Measurements from ENCODE around the gene NOL7.

Gene NOL7

DNA sequence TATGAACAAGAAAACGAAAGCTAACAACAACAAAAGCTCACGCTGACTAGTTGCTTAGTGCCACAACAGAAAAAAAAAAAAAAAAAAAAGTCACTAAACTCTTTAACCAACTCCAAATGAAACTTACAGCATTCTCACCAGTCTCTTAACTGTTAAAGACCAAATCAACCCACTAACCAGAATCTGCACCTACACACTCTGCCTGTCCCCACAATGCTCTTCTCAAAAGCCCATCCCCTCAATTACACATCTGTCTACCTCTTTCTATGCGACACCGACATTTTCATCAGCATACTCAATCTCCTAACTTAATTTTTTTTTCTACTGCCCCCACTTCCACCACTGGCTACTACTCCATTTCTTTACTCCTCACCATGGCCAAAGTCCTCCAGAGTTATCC, 34.3 kb downstream of the NOL7 start:
- no peak for DNase-seq (ENCODE audit: low read depth in 1 of 2, low spot score in 1 of 2)

DNA sequence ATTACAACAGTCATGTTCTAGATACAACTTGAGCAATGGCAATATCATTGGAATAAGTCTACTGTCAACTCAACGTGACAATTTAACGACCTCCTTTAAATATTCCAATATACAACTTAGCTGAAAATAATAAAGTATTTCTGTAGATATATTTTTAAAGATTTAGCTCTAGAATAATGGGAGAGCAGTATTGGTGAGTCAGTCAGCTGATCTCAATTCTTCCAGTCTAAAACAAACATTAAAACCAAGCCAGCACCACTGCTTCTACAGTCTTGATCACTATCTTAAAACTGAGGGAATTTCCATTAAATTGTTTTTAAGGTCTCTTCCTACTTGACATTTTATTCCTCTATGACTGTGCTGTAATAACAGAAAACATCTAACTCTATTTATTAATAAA, 38.2 kb downstream of the NOL7 start:
- no peak for DNase-seq (ENCODE audit: low read depth in 1 of 2, low spot score in 1 of 2)

DNA sequence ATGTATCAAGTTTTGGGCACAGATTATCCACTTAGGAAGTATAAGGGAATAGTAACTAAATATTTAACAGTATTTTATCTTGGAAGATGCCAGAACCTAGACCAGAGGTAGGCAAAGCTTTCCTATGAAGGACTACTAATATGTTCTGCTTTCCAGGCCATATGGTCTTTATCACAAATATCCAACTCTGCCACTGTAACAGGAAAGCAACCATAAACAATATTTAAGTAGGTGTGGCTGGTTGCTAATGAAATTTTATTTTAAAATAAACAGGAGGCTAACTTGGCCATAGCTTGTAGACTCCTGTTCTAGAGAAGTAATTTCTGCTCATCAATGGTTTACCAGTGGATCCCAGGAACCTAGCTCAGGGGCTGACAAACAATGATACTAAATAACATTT, 39.4 kb downstream of the NOL7 start:
- no peak for DNase-seq (ENCODE audit: low read depth in 1 of 2, low spot score in 1 of 2)

DNA sequence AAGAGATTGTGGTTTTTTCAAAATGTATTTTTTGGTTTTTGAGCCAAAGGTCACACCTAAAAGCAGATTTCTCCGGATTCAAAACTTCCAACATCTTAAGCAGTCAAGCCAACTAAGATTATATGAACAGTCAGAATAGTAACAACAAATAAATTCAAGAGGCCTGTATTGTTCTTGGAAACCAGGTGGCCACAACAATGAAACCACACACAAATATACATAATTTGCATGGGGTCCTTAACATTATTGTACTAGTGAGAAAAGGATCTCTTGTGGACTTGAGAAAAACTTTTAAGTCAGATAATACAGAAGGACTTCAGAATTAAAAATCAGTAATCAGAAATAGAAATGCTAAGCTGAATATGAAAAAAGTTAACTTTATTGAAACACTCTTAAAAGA, 40.6 kb downstream of the NOL7 start:
- DNase-seq (ENCODE audit: low read depth in 1 of 2, low spot score in 1 of 2): no peak

DNA sequence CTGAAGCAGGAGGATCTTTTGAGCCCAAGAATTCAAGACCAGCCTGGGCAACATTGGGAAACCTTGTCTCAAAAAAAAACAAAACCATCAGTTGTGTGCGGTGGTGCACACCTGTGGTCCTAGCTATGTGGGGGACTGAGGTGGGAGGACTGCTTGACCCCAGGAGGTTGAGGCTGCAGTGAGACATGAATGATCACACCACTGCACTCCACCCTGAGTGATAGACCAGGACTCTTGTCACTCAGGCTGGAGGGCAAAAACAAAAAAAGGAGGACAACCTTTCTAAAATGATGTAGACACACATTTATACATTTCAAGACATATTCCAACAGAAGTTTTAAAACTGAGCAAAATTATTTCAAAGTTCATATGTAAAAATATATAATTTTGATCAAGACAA, 45.1 kb downstream of the NOL7 start:
- DNase-seq (ENCODE audit: low read depth in 1 of 2, low spot score in 1 of 2): no peak

DNA sequence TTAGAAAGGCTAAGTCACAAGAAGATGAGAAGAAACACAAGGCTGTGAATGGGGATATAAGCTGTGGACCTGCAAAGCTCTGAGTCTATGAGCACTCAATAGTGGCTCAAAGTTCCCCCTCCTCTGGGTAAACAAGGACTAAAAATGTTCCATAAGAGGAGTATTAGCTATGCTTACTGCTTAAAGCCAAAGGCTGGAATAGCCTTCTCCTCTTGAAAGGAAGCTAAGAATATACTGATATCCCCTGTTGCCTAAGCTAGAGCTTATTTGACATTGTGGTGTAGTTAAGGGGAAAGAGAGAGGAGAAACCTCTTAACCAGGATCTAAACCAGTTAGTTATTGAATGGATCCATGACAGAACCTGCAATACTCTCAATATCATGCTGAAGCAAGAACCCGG, 45.8 kb downstream of the NOL7 start:
- no peak for DNase-seq (ENCODE audit: low read depth in 1 of 2, low spot score in 1 of 2)

DNA sequence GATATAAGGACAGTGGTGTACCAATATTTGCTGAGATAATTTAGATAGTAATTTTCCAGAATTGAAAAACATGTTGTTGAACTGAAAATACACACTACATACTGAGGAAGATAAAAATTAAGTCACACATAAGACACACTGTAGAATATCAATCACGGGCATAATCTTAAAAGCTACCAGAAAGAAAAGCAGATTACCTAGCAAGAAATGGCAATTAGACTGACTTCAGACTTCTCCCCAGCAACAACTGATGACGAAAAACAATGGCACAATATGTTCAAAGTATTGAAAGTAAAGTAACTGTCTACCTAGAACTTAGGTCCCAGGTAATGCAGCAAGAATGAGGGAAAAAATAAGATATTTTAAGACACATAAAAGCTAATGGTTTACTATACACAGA, 46.5 kb downstream of the NOL7 start:
- no peak for DNase-seq (ENCODE audit: low read depth in 1 of 2, low spot score in 1 of 2)

DNA sequence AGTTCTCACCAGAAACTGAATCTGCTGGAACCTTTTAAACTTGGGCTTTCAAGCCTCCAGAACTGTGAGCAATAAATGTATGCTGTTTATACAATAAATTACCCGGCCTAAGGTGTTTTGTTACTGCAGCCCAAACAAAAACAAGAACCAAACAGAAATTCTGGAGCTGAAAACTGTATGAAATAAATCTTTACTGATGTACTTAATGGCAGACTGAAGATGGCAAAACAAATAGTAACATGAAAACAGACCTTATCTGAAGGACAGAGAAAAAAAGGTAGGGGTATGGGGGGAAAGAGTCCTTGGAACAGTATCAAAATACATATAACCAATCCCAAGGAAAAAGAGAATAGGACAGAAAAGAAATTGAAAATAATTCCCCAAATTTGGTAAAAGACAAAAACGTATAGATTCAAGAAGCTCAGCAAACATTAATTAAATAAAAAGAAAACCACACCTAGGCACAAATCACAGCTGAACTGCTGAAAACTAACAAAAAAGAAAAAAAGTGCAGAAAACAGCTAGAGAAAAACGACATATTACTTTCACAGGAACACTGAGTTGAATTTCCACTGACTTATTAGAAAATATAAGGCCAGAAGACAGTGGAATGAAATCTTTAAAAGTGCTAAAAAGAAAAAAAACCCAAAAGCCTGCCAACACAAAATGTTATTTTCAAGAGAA, 47.7 kb downstream of the NOL7 start:
- no peak for DNase-seq (ENCODE audit: low read depth in 1 of 2, low spot score in 1 of 2)

DNA sequence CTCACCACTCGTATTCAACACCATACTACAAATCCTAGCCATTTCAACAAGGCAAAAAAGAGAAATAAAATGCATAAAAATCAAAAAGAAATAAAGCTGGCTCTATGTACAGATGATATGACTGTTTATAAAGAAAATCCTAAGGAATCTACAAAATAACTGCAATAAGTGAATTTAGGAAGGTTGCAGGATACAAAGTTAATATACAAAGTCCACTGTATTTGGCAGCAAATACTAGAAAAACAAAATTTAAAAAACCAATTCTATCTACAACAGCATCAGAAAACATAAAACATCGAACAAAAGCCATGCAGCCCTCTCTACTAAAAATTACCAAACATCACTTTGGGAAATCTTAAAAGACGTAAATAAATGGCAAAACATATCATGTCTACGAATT, 48.9 kb downstream of the NOL7 start:
- no peak for DNase-seq (ENCODE audit: low read depth in 1 of 2, low spot score in 1 of 2)

DNA sequence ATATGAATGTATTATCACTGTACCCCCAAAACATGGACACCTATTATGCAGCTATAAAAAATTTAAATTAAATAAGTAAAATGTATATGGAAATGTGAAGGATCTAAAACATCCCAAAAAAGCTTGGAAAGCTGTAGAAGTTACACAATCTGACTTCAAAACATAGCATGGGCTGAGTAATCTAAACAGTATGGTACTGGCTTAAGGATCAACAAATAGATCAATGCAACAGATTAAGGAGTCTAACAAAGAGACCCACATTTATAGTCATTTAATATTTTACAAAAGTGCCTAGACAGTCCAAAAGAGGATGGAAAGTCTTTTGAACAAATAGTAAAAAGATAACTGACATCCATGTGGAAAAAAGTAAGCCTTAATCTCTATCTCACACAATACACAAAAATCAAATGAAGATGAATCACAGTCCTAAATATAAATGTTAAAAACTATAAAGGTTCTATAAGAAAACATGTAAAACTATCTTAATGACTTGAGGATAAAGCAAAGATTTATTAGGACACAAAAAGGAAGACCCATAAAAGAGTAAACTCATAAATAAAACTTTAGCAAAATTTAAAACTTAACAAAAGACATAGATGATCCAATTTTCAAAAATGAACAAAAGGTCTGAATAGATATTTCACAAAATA, 49.7 kb downstream of the NOL7 start:
- DNase-seq (ENCODE audit: low read depth in 1 of 2, low spot score in 1 of 2): no peak

DNA sequence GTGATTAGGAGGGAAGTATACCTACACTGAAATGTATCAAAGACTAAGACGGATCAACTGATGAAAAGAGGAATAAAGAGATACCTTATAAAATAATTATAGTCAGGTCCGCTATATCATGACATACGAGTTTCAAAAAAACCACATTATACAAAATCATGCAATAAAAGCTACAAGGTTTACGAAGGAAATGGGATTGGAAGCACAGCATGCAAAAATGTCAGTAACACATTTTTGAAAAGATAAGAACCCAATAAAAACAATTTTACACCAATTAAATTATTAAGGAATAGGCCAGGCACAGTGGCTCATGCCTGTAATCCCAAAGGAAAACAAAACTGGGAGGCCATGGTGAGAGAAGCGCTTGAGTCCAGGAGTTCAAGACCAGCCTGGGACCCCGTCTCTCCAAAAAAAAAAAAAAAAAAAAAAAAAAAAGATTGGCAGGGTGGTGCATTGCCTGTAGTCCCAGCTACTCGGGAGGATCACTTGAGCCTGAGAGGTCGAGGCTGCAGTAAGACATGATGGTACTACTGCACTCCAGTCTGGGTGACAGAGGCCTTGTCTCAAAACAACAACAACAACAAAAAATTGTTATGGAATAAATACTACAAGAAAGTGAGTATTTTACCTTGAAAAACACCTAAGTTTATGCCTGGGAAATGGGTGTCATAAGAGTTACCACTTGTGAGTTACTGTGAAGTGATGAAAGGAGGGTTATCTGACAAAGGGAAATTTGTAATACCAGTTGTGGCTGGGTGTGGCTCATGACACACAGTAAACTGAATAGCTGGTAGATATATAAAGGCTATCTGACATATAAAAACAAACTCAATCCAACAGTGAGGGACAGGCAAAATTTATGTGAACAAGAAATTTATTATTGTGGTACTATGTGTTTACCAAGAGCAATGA, 51.3 kb downstream of the NOL7 start:
- DNase-seq (ENCODE audit: low read depth in 1 of 2, low spot score in 1 of 2): no peak

DNA sequence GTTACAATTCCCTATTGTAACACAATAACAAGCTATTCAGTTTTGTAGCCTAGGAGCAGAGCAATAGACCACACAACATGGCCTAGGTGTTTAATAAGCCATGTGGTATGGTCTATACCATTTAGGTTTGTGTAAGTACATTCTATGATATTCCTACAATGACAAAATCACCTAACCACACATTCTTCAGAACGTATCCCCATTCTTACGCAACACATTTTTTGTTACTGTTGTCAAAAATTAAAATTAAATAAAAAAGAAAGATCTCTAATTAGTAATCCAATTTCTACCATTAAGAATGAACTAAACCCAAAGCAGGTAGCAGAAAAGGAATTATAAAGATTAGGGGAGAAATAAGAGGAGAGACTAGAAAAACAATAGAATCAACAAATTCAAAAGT, 52.5 kb downstream of the NOL7 start:
- DNase-seq (ENCODE audit: low read depth in 1 of 2, low spot score in 1 of 2): no peak

DNA sequence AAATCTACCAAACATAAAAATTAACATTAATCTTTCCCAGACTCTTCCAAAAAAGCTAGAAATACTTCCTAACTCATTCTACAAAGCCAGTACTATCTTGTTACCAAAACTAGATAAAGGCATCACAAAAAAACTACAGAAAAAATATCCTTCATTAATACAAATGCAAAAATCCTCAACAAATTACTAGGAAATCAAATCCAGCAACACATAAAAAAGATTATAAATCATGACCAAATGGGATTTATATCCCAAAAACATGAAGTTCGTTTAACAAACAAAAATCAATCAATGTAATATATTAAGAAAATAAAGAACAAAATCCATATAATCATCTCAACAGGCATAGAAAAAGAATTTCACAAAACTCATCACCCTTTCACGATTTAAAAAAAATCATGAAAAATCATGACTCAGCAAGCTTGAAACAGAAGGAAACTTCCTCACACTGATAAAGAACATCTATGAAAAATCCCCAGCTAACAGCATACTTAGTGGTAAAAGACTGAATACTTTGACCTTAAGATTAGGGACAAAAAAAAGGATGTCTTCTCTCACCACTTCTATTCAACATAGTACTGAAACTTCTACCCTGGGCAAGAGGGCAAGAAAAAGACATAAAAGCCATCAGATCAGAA, 53.3 kb downstream of the NOL7 start:
- no peak for DNase-seq (ENCODE audit: low read depth in 1 of 2, low spot score in 1 of 2)

DNA sequence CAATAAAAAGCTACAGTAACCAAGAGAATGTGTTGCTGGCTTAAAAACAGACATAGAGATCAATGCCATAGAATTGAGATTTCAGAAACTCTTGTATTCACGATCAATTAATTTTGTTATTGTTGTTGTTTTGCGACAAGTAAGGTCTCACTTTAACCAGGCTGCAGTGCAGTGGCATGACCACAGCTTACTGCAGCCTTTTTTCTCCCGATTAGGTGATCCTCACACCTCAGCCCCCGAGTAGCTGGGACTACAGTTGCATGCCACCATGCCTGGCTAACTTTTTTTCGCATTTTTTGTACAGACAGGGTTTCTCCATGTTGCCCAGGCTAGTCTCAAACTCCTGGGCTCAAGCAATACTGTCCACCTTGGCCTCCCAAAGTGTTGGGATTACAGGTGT, 54.3 kb downstream of the NOL7 start:
- DNase-seq (ENCODE audit: low read depth in 1 of 2, low spot score in 1 of 2): no peak
